Measurements from ENCODE around the gene EBLN1. TPM values are rescaled to one million over a fixed set of nuclear protein-coding genes. Genes with fewer than 3 reads are reported as not detected.

Gene EBLN1
- polyA plus RNA-seq, 3 donors = not detected

Other genes starting within 250 kb of the EBLN1 start
- 10 to 100 TPM; 31.1 to 36.3 (median 32.8) TPM for gene DNAJC1, start 214.3 kb downstream of the EBLN1 start, polyA plus RNA-seq (ENCODE audit: insufficient read length in 3 of 3)
- 10 to 100 TPM; 91.7 to 99.9 (median 95.8) TPM for gene COMMD3, start 98.4 kb upstream of the EBLN1 start, polyA plus RNA-seq (ENCODE audit: insufficient read length in 3 of 3)
- 100 to 1,000 TPM; 103 to 121 (median 105) TPM for gene BMI1, start 103.1 kb upstream of the EBLN1 start, polyA plus RNA-seq (ENCODE audit: insufficient read length in 3 of 3)
- gene SPAG6, start 127.5 kb upstream of the EBLN1 start, polyA plus RNA-seq (ENCODE audit: insufficient read length in 3 of 3) = 1 to 10 TPM in 1 of 3 donors, under 1 TPM in 2; 0.75 to 1.1 (median 0.92) TPM